ENCODE results near the gene MPC2. TPM values are rescaled to one million over a fixed set of nuclear protein-coding genes. Genes with fewer than 3 reads are reported as not detected.

Gene MPC2
- polyA plus RNA-seq, 3 donors, result 14.2 to 70.3 (median 59.4) TPM

DNA sequence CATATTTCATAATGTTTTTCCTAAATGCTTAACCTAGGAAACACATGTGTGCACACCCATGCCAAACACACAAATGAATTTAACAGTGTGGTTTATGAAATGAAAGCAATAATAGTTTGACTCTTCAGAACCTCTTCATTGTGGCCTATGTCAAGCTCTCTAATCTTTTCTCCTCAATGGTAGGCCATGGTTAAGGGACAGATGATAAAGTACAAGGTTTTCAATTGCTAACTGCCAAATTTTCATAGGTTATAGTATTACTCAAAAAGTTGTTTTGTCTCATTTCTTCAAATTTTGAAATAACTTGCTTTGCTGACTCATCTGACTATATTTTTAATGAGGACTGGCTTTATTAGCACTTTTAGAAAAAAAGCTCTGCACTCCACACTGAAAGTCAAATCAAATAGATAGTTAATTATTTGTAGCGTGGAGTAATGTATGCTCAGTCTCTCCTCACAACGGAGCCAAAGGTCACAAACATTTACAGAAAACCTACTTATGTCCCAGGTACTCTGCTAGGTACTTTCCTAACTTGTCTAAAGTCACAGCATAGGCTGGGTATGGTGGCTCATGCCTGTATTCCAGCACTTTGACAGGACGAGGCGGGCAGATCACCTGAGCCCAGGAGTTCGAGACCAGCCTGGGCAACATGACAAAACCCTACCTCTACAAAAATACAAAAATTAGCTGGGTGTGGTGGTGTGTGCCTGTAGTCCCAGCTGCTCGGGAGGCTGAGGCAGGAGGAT is 19.9 kb downstream of the MPC2 start:
- H3K9me3 Mint-ChIP-seq, result peaks cover 0 to 1% (median 0%) of the 10 kb centered on the region in 7 donors
- Histone ChIP-seq H3K4me3 (replicated peaks in 1 of 3; ENCODE audit: low read depth in 2 of 3, low read length in 3 of 3) (no peak overlapping the region), H3K9me3 (replicated peaks in 1 of 2; ENCODE audit: control insufficient read depth in 1 of 2, insufficient read depth in 1 of 2, low read length in 2 of 2) (no peaks in the 10 kb centered on the region), H3K4me1 (ENCODE audit: control insufficient read depth in 1 of 2, insufficient read depth in 2 of 2, low read length in 2 of 2) (no peaks in the 10 kb centered on the region), H3K79me2 (ENCODE audit: insufficient read depth, low read length) (no peaks in the 10 kb centered on the region), H3K27me3 (ENCODE audit: control insufficient read depth in 2 of 2, insufficient read depth in 2 of 2, low read length in 2 of 2) (no peaks in the 10 kb centered on the region), H3K27ac (ENCODE audit: low read depth in 1 of 2, low read length in 2 of 2) (no peak overlapping the region), H3K36me3 (replicated peaks in 1 of 2; ENCODE audit: control insufficient read depth in 1 of 2, insufficient read depth in 2 of 2, low read length in 2 of 2) (peaks cover 13 to 43% of the 10 kb centered on the region in 2 donors), H3K4me2 (replicated peaks; ENCODE audit: extremely low read depth, low read length, poor library complexity, severe bottlenecking) (no peak overlapping the region), H4K20me1 (ENCODE audit: insufficient read depth, low read length) (no peaks in the 10 kb centered on the region), H3K9ac (ENCODE audit: insufficient read depth, low read length, poor library complexity, severe bottlenecking) (no peak overlapping the region), H2AFZ (ENCODE audit: insufficient read depth, low read depth, low read length, poor library complexity, severe bottlenecking) (no peak overlapping the region)
- H3K4me3 Mint-ChIP-seq, result no peak overlapping the region
- intact Hi-C loops (cut with micrococcal nuclease), result no loop called here
- TF ChIP-seq, protein P1, sequence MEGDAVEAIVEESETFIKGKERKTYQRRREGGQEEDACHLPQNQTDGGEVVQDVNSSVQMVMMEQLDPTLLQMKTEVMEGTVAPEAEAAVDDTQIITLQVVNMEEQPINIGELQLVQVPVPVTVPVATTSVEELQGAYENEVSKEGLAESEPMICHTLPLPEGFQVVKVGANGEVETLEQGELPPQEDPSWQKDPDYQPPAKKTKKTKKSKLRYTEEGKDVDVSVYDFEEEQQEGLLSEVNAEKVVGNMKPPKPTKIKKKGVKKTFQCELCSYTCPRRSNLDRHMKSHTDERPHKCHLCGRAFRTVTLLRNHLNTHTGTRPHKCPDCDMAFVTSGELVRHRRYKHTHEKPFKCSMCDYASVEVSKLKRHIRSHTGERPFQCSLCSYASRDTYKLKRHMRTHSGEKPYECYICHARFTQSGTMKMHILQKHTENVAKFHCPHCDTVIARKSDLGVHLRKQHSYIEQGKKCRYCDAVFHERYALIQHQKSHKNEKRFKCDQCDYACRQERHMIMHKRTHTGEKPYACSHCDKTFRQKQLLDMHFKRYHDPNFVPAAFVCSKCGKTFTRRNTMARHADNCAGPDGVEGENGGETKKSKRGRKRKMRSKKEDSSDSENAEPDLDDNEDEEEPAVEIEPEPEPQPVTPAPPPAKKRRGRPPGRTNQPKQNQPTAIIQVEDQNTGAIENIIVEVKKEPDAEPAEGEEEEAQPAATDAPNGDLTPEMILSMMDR (IDR thresholded peaks at IDR 0.05), result no peak
- H3K27me3 Mint-ChIP-seq (ENCODE audit: low read depth in 3 of 3), result peaks cover 0 to 4% (median 0%) of the 10 kb centered on the region in 3 donors
- H3K27ac Mint-ChIP-seq, result no peak overlapping the region
- no peak for DNase-seq
- peaks cover 38 to 39% of the 10 kb centered on the region in 2 donors for H3K36me3 Mint-ChIP-seq
- no CpG with 5 or more reads among the region's 6 CpGs for WGBS (ENCODE audit: insufficient coverage)
- peaks cover 3% of the 10 kb centered on the region for H3K4me1 Mint-ChIP-seq

DNA sequence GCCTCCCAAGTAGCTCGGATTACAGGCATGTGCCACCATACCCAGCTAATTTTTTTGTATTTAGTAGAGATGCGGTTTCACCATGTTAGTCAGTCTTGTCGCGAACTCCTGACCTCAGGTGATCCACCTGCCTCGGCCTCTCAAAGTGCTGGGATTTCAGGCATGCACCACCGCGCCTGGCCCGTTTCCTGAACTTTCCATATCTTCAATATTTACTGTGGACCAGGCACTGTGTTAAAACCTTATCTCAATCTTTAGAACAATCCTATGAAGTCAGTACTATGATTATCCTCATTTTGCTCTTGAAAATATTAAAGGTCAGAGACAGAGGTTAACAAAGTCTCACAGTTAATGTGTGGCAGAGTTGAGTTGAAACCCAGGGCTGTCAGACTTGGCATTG is 21.3 kb downstream of the MPC2 start:
- Histone ChIP-seq H3K36me3 (replicated peaks in 1 of 2; ENCODE audit: control insufficient read depth in 1 of 2, insufficient read depth in 2 of 2, low read length in 2 of 2) (peaks cover 13 to 43% of the 10 kb centered on the region in 2 donors), H3K27me3 (ENCODE audit: control insufficient read depth in 2 of 2, insufficient read depth in 2 of 2, low read length in 2 of 2) (no peaks in the 10 kb centered on the region), H3K4me2 (replicated peaks; ENCODE audit: extremely low read depth, low read length, poor library complexity, severe bottlenecking) (no peak overlapping the region), H3K9me3 (replicated peaks in 1 of 2; ENCODE audit: control insufficient read depth in 1 of 2, insufficient read depth in 1 of 2, low read length in 2 of 2) (no peaks in the 10 kb centered on the region), H3K4me1 (ENCODE audit: control insufficient read depth in 1 of 2, insufficient read depth in 2 of 2, low read length in 2 of 2) (peaks cover 0 to 10% of the 10 kb centered on the region in 2 donors), H3K79me2 (ENCODE audit: insufficient read depth, low read length) (no peaks in the 10 kb centered on the region), H4K20me1 (ENCODE audit: insufficient read depth, low read length) (no peaks in the 10 kb centered on the region), H3K4me3 (replicated peaks in 1 of 3; ENCODE audit: low read depth in 2 of 3, low read length in 3 of 3) (no peak overlapping the region), H3K9ac (ENCODE audit: insufficient read depth, low read length, poor library complexity, severe bottlenecking) (no peak overlapping the region), H3K27ac (ENCODE audit: low read depth in 1 of 2, low read length in 2 of 2) (no peak overlapping the region), H2AFZ (ENCODE audit: insufficient read depth, low read depth, low read length, poor library complexity, severe bottlenecking) (no peak overlapping the region)
- peaks cover 0 to 3% (median 0%) of the 10 kb centered on the region in 3 donors for H3K27me3 Mint-ChIP-seq (ENCODE audit: low read depth in 3 of 3)
- TF ChIP-seq, protein P1 (IDR thresholded peaks at IDR 0.05), result no peak
- H3K9me3 Mint-ChIP-seq, result peaks cover 0 to 1% (median 0%) of the 10 kb centered on the region in 7 donors
- no peak overlapping the region for H3K4me3 Mint-ChIP-seq
- H3K27ac Mint-ChIP-seq, result no peak overlapping the region
- intact Hi-C loops (cut with micrococcal nuclease), result no loop called here
- H3K36me3 Mint-ChIP-seq, result peaks cover 38 to 39% of the 10 kb centered on the region in 2 donors
- DNase-seq, result no peak
- WGBS (ENCODE audit: insufficient coverage), result 92% methylated on average over 5 of the region's 8 CpGs
- H3K4me1 Mint-ChIP-seq, result peaks cover 11% of the 10 kb centered on the region

Measured in CD14-positive monocyte (primary cell).